HepG2 (cell line): Measurements from ENCODE around the gene TXNRD2. TPM values are rescaled to one million over a fixed set of nuclear protein-coding genes. Genes with fewer than 3 reads are reported as not detected.

Experiments used
- ATAC-seq: fragments of 200-7000 bp; cut with Tn5 transposase; 3 replicates; pipeline ENCODE4 v1.9.1; 2020; ENCODE audit warnings: mild to moderate bottlenecking, moderate library complexity
- BruUV-seq: library from RNA; stranded (reverse); fragments of 400-500 nt; replicated peaks from 2 replicates; lab custom pipeline; 2021; lab: Mats Ljungman, UMichigan
- CTCF ChIA-PET: fragments of 300-600 bp; formaldehyde crosslinking; extraction: SDS; loops from one replicate; lab custom pipeline; 2021; ENCODE audit warnings: low total read pairs, inconsistent platforms, low intra/inter-chr PET ratio; lab: Yijun Ruan, JAX
- POLR2A ChIA-PET: fragments of 350-600 bp; sonication (Branson Sonifier 250); formaldehyde crosslinking; loops from one replicate; lab custom pipeline; 2020; ENCODE audit warnings: antibody characterized with exemption, inconsistent platforms; lab: Yijun Ruan, JAX
- DNase-seq: peaks from one replicate; pipeline ENCODE4 v3.0.0-alpha.2; 2015; ENCODE audit warnings: low spot score
- FAIRE-seq: peaks from 3 replicates; lab custom pipeline; 2011; peaks lifted over from hg19 to GRCh38; lab: Jason Lieb, UNC
- H2AFZ ChIP-seq: one replicate; pipeline ENCODE4 v1.6.1; 2011; ENCODE audit warnings: low read length, inconsistent platforms
- H3K27ac ChIP-seq: fragments of 300-600 bp; 3 replicates; pipeline ENCODE4 v1.8.0; 2011; ENCODE audit warnings: mixed run types, mild to moderate bottlenecking, mixed read lengths, low read length, inconsistent platforms; ENCODE audit not compliant: insufficient read depth; ENCODE audit errors: extremely low read length
- H3K27me3 ChIP-seq, 2 experiments: fragments of 200-600 bp in 1 of 2; 2 replicates in 1 of 2; 3 replicates in 1 of 2; pipeline versions ENCODE4 v1.6.0 to v1.8.0; 2011; ENCODE audit warnings: low read length in 2 of 2, mild to moderate bottlenecking in 2 of 2, moderate library complexity in 2 of 2, inconsistent platforms in 1 of 2; ENCODE audit not compliant: insufficient read depth in 2 of 2, control insufficient read depth in 1 of 2
- H3K36me3 ChIP-seq, 2 experiments: fragments of 200-600 bp in 1 of 2; replicated peaks in 1 of 2; 2 replicates in 1 of 2; 3 replicates in 1 of 2; pipeline versions ENCODE4 v1.5.1 to v1.8.0; 2011; ENCODE audit warnings: low read length in 2 of 2, inconsistent platforms in 1 of 2; ENCODE audit not compliant: insufficient read depth in 2 of 2, control insufficient read depth in 1 of 2
- H3K4me1 ChIP-seq: 2 replicates; pipeline ENCODE4 v1.5.1; 2012; ENCODE audit warnings: low read length, inconsistent platforms; ENCODE audit not compliant: insufficient read depth
- H3K4me2 ChIP-seq: 2 replicates; pipeline ENCODE4 v1.6.0; 2011; ENCODE audit warnings: low read depth, low read length, inconsistent platforms
- H3K4me3 ChIP-seq, 3 experiments: fragments of 200-600 bp in 1 of 3; sonication (generic), shearing (Covaris generic) in 1 of 3; replicated peaks in 1 of 3; 2 replicates each; pipeline ENCODE4 v1.5.1; 2011 to 2016; ENCODE audit warnings: low read length in 3 of 3, inconsistent platforms in 2 of 3, low read depth in 2 of 3, mild to moderate bottlenecking in 2 of 3, control low read depth in 1 of 3, mixed read lengths in 1 of 3; ENCODE audit not compliant: insufficient read depth in 1 of 3
- H3K79me2 ChIP-seq: one replicate; pipeline ENCODE4 v1.6.1; 2011; ENCODE audit warnings: low read length, inconsistent platforms; ENCODE audit not compliant: insufficient read depth
- H3K9ac ChIP-seq: 2 replicates; pipeline ENCODE4 v1.6.0; 2011; ENCODE audit warnings: mild to moderate bottlenecking, low read depth, low read length, inconsistent platforms; ENCODE audit not compliant: insufficient read depth
- H3K9me3 ChIP-seq: 2 replicates; pipeline ENCODE4 v1.5.1; 2012; ENCODE audit warnings: mild to moderate bottlenecking, low read length
- H4K20me1 ChIP-seq: 2 replicates; pipeline ENCODE4 v1.6.0; 2011; ENCODE audit warnings: inconsistent platforms, mild to moderate bottlenecking, low read length, moderate library complexity; ENCODE audit not compliant: insufficient read depth
- ASH2L ChIP-seq: fragments of 300-600, 200-600 bp; sonication (generic); IDR thresholded peaks from 2 replicates; pipeline ENCODE4 v1.7.0; 2017; ENCODE audit warnings: low read depth, mild to moderate bottlenecking, moderate library complexity, mixed read lengths, low read length; ENCODE audit not compliant: insufficient read length
- GATAD1 ChIP-seq: IDR thresholded peaks from 2 replicates; pipeline ENCODE4 v1.6.1; 2016; ENCODE audit warnings: missing genetic modification reagents, missing compliant biosample characterization
- HCFC1 ChIP-seq: fragments of 150-350 bp; IDR thresholded peaks from 2 replicates; pipeline ENCODE4 v1.6.1; 2014; ENCODE audit warnings: low read depth, low read length
- MEIS1 ChIP-seq: sonication (generic); formaldehyde crosslinking; IDR thresholded peaks from 2 replicates; pipeline ENCODE4 v1.9.0; 2021; ENCODE audit warnings: mild to moderate bottlenecking, missing genetic modification reagents, moderate library complexity, borderline replicate concordance
- ZFYVE20 ChIP-seq: sonication (generic); formaldehyde crosslinking; IDR thresholded peaks from 2 replicates; pipeline ENCODE4 v1.8.0; 2023; ENCODE audit warnings: low read depth, mild to moderate bottlenecking, moderate library complexity, missing genetic modification reagents, borderline replicate concordance
- ZNF839 ChIP-seq: sonication (generic); formaldehyde crosslinking; IDR thresholded peaks from 2 replicates; pipeline ENCODE4 v1.4.0; 2020; ENCODE audit warnings: missing genetic modification reagents, mild to moderate bottlenecking, borderline replicate concordance
- WGBS: methylation state at CpG from one replicate; pipeline ENCODE4 v1.1.6; 2017; ENCODE audit warnings: low lambda C conversion rate; 5-methylcytosine and 5-hydroxymethylcytosine counted together
- in situ Hi-C: cut with HindIII; loops from 2 replicates; pipeline ENCODE4 v1.10.0; 2017; ENCODE audit warnings: low pct_unique_long_range_greater_than_20kb; ENCODE audit not compliant: extremely low pct_ligation_motif_present
- intact Hi-C: fragments of 100-400 bp; cut with micrococcal nuclease; formaldehyde crosslinking; loops from one replicate; pipeline ENCODE4 v1.10.0; 2022; ENCODE audit not compliant: unreplicated experiment
- polyA plus RNA-seq, 8 experiments: library from polyadenylated mRNA; depleted of rRNA in 3 of 8; stranded (reverse) in 7 of 8; unstranded in 1 of 8; fragments of >200 nt; fragmentation: Illumina TruSeq in 4 of 8; extraction: Trizol in 4 of 8; gene quantifications; 2 replicates each; pipeline versions ENCODE4 v1.2.1 to v1.2.3, GENCODE V29; 2011 to 2016; ENCODE audit warnings: low read depth in 4 of 8, missing spikeins in 1 of 8, mixed read lengths in 1 of 8; ENCODE audit not compliant: insufficient read depth in 1 of 8
- total RNA-seq, 5 experiments: library from RNA; depleted of rRNA; stranded (reverse); fragments of >200 nt; fragmentation: Illumina TruSeq; extraction: Trizol; gene quantifications; 2 replicates each; pipeline ENCODE4 v1.2.3, GENCODE V29; 2016; ENCODE audit warnings: low read depth in 1 of 5
- TF ChIP-seq, protein P1 (sequence below): sonication (generic); formaldehyde crosslinking; IDR thresholded peaks from 2 replicates; pipeline ENCODE4 v1.5.0; 2020; ENCODE audit warnings: mild to moderate bottlenecking, missing genetic modification reagents
- TF ChIP-seq, protein P2 (sequence below): sonication (generic); formaldehyde crosslinking; IDR thresholded peaks from 2 replicates; pipeline ENCODE4 v1.8.1; 2023; ENCODE audit warnings: mild to moderate bottlenecking, inconsistent platforms, moderate library complexity, missing genetic modification reagents, borderline replicate concordance

The TXNRD2 gene
- total and polyA plus RNA-seq, 2 of the 13 experiments (the other 11 are each of a cell fraction or from before 2014, with no cell fraction given), result 17.5 to 18.6 TPM

GRCh38 chr22:19989725-19990067 lies 48.1 kb upstream of the TXNRD2 start:
- H3K4me1 ChIP-seq, result peaks cover 18% of the 10 kb centered on the region
- no peak overlapping the region for H2AFZ ChIP-seq
- BruUV-seq, result no TSS peak
- no peak overlapping the region for H3K27ac ChIP-seq
- intact Hi-C loops (no loop called here), in situ Hi-C loops (no loop called here)
- H4K20me1 ChIP-seq, result peaks cover 9% of the 10 kb centered on the region; the same call in 1 of the 2 replicates
- H3K4me2 ChIP-seq, result no peak overlapping the region
- ChIA-PET CTCF (no interaction called here), POLR2A (no interaction called here)
- no peaks in the 10 kb centered on the region; a peak in 1 of 5 replicates for H3K36me3 ChIP-seq
- ATAC-seq, result no peak
- 100% methylated on average over 1 of the region's 3 CpGs for WGBS
- no peak overlapping the region for H3K9ac ChIP-seq
- no peak for FAIRE-seq
- no peak for DNase-seq
- no peaks in the 10 kb centered on the region for H3K9me3 ChIP-seq
- no peaks in the 10 kb centered on the region for H3K27me3 ChIP-seq
- TF ChIP-seq, protein P1, sequence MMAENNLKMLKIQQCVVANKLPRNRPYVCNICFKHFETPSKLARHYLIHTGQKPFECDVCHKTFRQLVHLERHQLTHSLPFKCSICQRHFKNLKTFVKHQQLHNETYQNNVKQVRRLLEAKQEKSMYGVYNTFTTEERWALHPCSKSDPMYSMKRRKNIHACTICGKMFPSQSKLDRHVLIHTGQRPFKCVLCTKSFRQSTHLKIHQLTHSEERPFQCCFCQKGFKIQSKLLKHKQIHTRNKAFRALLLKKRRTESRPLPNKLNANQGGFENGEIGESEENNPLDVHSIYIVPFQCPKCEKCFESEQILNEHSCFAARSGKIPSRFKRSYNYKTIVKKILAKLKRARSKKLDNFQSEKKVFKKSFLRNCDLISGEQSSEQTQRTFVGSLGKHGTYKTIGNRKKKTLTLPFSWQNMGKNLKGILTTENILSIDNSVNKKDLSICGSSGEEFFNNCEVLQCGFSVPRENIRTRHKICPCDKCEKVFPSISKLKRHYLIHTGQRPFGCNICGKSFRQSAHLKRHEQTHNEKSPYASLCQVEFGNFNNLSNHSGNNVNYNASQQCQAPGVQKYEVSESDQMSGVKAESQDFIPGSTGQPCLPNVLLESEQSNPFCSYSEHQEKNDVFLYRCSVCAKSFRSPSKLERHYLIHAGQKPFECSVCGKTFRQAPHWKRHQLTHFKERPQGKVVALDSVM (CRISPR knock-in tag), result no peak
- no peak for TF ChIP-seq HCFC1
- TF ChIP-seq, protein P2, sequence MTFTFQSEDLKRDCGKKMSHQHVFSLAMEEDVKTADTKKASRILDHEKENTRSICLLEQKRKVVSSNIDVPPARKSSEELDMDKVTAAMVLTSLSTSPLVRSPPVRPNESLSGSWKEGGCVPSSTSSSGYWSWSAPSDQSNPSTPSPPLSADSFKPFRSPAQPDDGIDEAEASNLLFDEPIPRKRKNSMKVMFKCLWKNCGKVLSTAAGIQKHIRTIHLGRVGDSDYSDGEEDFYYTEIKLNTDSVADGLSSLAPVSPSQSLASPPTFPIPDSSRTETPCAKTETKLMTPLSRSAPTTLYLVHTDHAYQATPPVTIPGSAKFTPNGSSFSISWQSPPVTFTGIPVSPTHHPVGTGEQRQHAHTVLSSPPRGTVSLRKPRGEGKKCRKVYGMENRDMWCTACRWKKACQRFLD, result no peak
- no peak for TF ChIP-seq GATAD1
- no peak for TF ChIP-seq ZNF839 (CRISPR knock-in tag)
- TF ChIP-seq ASH2L, result no peak
- no peak for TF ChIP-seq MEIS1 (CRISPR knock-in tag)
- TF ChIP-seq ZFYVE20 (CRISPR knock-in tag), result no peak
- H3K4me3 ChIP-seq, result no peak overlapping the region
- no peaks in the 10 kb centered on the region for H3K79me2 ChIP-seq
